CD14-positive monocyte (primary cell): ENCODE data around the gene UQCRH. TPM values are rescaled to one million over a fixed set of nuclear protein-coding genes. Genes with fewer than 3 reads are reported as not detected.

ENCODE experiments used
- DNase-seq, 3 donors: peaks; one replicate each; pipeline ENCODE4 v3.0.0-alpha.2; 2011 to 2022
- H2AFZ ChIP-seq: 2 replicates; pipeline ENCODE4 v1.6.0; 2012; ENCODE audit warnings: mild to moderate bottlenecking, low read depth, low read length, inconsistent platforms; ENCODE audit not compliant: insufficient read depth, poor library complexity, severe bottlenecking
- H3K27ac ChIP-seq, 2 donors: 1 replicate in 1 of 2; 2 replicates in 1 of 2; pipeline ENCODE4 v1.5.1; 2012 to 2013; ENCODE audit warnings: low read length in 2 of 2, control low read depth in 1 of 2, inconsistent platforms in 1 of 2, low read depth in 1 of 2, mild to moderate bottlenecking in 1 of 2
- H3K27me3 ChIP-seq, 2 donors: one replicate each; pipeline versions ENCODE4 v1.6.0 to v1.6.1; 2011 to 2013; ENCODE audit warnings: low read length in 2 of 2; ENCODE audit not compliant: control insufficient read depth in 2 of 2, insufficient read depth in 2 of 2
- H3K36me3 ChIP-seq, 2 donors: replicated peaks in 1 of 2; 1 replicate in 1 of 2; 2 replicates in 1 of 2; pipeline versions ENCODE4 v1.5.1 to v1.6.1; 2012 to 2013; ENCODE audit warnings: low read length in 2 of 2, control low read depth in 1 of 2, inconsistent platforms in 1 of 2, mild to moderate bottlenecking in 1 of 2; ENCODE audit not compliant: insufficient read depth in 2 of 2, control insufficient read depth in 1 of 2
- H3K4me1 ChIP-seq, 2 donors: 1 replicate in 1 of 2; 2 replicates in 1 of 2; pipeline versions ENCODE4 v1.5.1 to v1.6.1; 2012 to 2013; ENCODE audit warnings: low read length in 2 of 2, control low read depth in 1 of 2, inconsistent platforms in 1 of 2, mild to moderate bottlenecking in 1 of 2, moderate library complexity in 1 of 2; ENCODE audit not compliant: insufficient read depth in 2 of 2, control insufficient read depth in 1 of 2
- H3K4me2 ChIP-seq: replicated peaks from 2 replicates; pipeline ENCODE3; 2012; ENCODE audit warnings: low read length, moderate library complexity, mild to moderate bottlenecking; ENCODE audit not compliant: poor library complexity, severe bottlenecking; ENCODE audit errors: extremely low read depth
- H3K4me3 ChIP-seq, 3 experiments: fragments of 200-600 bp in 1 of 3; sonication (generic) in 1 of 3; replicated peaks in 1 of 3; 1 replicate in 2 of 3; 2 replicates in 1 of 3; pipeline ENCODE4 v1.5.1; 2011 to 2013; ENCODE audit warnings: low read length in 3 of 3, mild to moderate bottlenecking in 3 of 3, control low read depth in 2 of 3, low read depth in 2 of 3, inconsistent platforms in 1 of 3, moderate library complexity in 1 of 3
- H3K79me2 ChIP-seq: 2 replicates; pipeline ENCODE4 v1.6.0; 2012; ENCODE audit warnings: mild to moderate bottlenecking, control low read depth, inconsistent platforms, low read length, moderate library complexity; ENCODE audit not compliant: insufficient read depth
- H3K9ac ChIP-seq: 2 replicates; pipeline ENCODE4 v1.6.0; 2017; ENCODE audit warnings: low read length, mild to moderate bottlenecking; ENCODE audit not compliant: insufficient read depth, poor library complexity, severe bottlenecking
- H3K9me3 ChIP-seq, 2 donors: replicated peaks in 1 of 2; 1 replicate in 1 of 2; 2 replicates in 1 of 2; pipeline versions ENCODE4 v1.5.1 to v1.6.1; 2012 to 2013; ENCODE audit warnings: low read length in 2 of 2, control low read depth in 1 of 2; ENCODE audit not compliant: control insufficient read depth in 1 of 2, insufficient read depth in 1 of 2
- H4K20me1 ChIP-seq: 2 replicates; pipeline ENCODE4 v1.6.0; 2012; ENCODE audit warnings: mild to moderate bottlenecking, low read length, control low read depth, moderate library complexity; ENCODE audit not compliant: insufficient read depth
- H3K27ac Mint-ChIP-seq, 7 donors: one replicate each; pipeline ENCODE4 v1.8.0; 2020; ENCODE audit warnings: mild to moderate bottlenecking in 7 of 7, mixed read lengths in 7 of 7, moderate library complexity in 6 of 7, inconsistent platforms in 2 of 7
- H3K27me3 Mint-ChIP-seq, 3 donors: one replicate each; pipeline ENCODE4 v1.8.0; 2021 to 2022; ENCODE audit warnings: low read depth in 3 of 3, mild to moderate bottlenecking in 3 of 3, mixed read lengths in 3 of 3, moderate library complexity in 3 of 3, inconsistent platforms in 1 of 3
- H3K36me3 Mint-ChIP-seq, 2 donors: one replicate each; pipeline ENCODE4 v1.8.0; 2020; ENCODE audit warnings: mixed read lengths in 2 of 2, inconsistent platforms in 1 of 2, mild to moderate bottlenecking in 1 of 2
- H3K4me1 Mint-ChIP-seq: one replicate; pipeline ENCODE4 v1.8.0; 2020; ENCODE audit warnings: mild to moderate bottlenecking, mixed read lengths
- H3K4me3 Mint-ChIP-seq, 2 donors: one replicate each; pipeline ENCODE4 v1.8.0; 2020; ENCODE audit warnings: mild to moderate bottlenecking in 2 of 2, mixed read lengths in 2 of 2, moderate library complexity in 1 of 2
- H3K9me3 Mint-ChIP-seq, 7 donors: one replicate each; pipeline ENCODE4 v1.8.0; 2020 to 2022; ENCODE audit warnings: mixed read lengths in 7 of 7, mild to moderate bottlenecking in 6 of 7, moderate library complexity in 6 of 7, inconsistent platforms in 2 of 7
- CTCF ChIP-seq: fragments of 200-600 bp; IDR thresholded peaks from one replicate; pipeline ENCODE4 v1.8.0; 2022; ENCODE audit warnings: antibody characterized with exemption, mild to moderate bottlenecking
- WGBS: methylation state at CpG from one replicate; pipeline ENCODE4 v1.1.5; 2013; ENCODE audit warnings: missing lambda C conversion rate; ENCODE audit not compliant: insufficient coverage; 5-methylcytosine and 5-hydroxymethylcytosine counted together
- intact Hi-C, 2 donors: fragments of 100-400 bp; cut with micrococcal nuclease; formaldehyde crosslinking; loops; one replicate each; pipeline versions ENCODE4 v1.15.0 to v1.15.1; 2023
- polyA plus RNA-seq, 3 donors: library from polyadenylated mRNA; depleted of rRNA in 1 of 3; unstranded in 2 of 3; stranded (reverse) in 1 of 3; fragments of 300-500 nt in 2 of 3; fragments of >200 nt in 1 of 3; fragmentation: Illumina TruSeq in 2 of 3; gene quantifications; 1 replicate in 2 of 3; 2 replicates in 1 of 3; pipeline ENCODE4 v1.2.3, GENCODE V29; 2012 to 2021

Gene UQCRH
- polyA plus RNA-seq, 3 donors: 261 to 341 (median 266) TPM

- no peaks in the 10 kb centered on the region for H3K9me3 ChIP-seq
- no peaks in the 10 kb centered on the region for H3K79me2 ChIP-seq
- Mint-ChIP-seq H3K4me1 (peaks cover 35% of the 10 kb centered on the region), H3K4me3 (no peak overlapping the region), H3K36me3 (peaks cover 42 to 73% of the 10 kb centered on the region in 2 donors), H3K9me3 (peaks cover 2 to 11% (median 6%) of the 10 kb centered on the region in 7 donors), H3K27ac (peak overlapping the region in 3 of 7 donors; percentile 3 to 25 (median 18)), H3K27me3 (no peaks in the 10 kb centered on the region)
- no peaks in the 10 kb centered on the region for H3K27me3 ChIP-seq
- H4K20me1 ChIP-seq: no peaks in the 10 kb centered on the region
- H3K27ac ChIP-seq: peak overlapping the region in 1 of 2 donors; percentile 79
- WGBS: no CpG with 5 or more reads among the region's 2 CpGs
- no peak for DNase-seq
- no peak for TF ChIP-seq CTCF
- intact Hi-C loops: no loop called here
- H3K4me3 ChIP-seq: no peak overlapping the region
- no peak overlapping the region for H3K4me2 ChIP-seq
- H3K36me3 ChIP-seq: peaks cover 21 to 57% of the 10 kb centered on the region in 2 donors
- peaks cover 24 to 25% of the 10 kb centered on the region in 2 donors for H3K4me1 ChIP-seq
- H2AFZ ChIP-seq: no peak overlapping the region
- H3K9ac ChIP-seq: no peak overlapping the region
Observed at GRCh38 chr1:46263146-46263545, 40.4 kb upstream of the UQCRH start.

- Mint-ChIP-seq H3K27ac (peak overlapping the region in 1 of 7 donors; percentile 40), H3K36me3 (peaks cover 34 to 67% of the 10 kb centered on the region in 2 donors), H3K4me1 (peaks cover 32% of the 10 kb centered on the region), H3K9me3 (peaks cover 2 to 10% (median 6%) of the 10 kb centered on the region in 7 donors), H3K27me3 (peaks cover 0 to 1% (median 0%) of the 10 kb centered on the region in 3 donors), H3K4me3 (no peak overlapping the region)
- no peaks in the 10 kb centered on the region for H3K9me3 ChIP-seq
- no peak overlapping the region for H2AFZ ChIP-seq
- H3K36me3 ChIP-seq: peaks cover 11 to 57% of the 10 kb centered on the region in 2 donors
- H3K79me2 ChIP-seq: no peaks in the 10 kb centered on the region
- H3K4me3 ChIP-seq: no peak overlapping the region
- H3K4me1 ChIP-seq: peaks cover 24 to 25% of the 10 kb centered on the region in 2 donors
- DNase-seq: no peak
- WGBS: no CpG with 5 or more reads among the region's 1 CpG
- no peak overlapping the region for H3K27ac ChIP-seq
- H4K20me1 ChIP-seq: no peaks in the 10 kb centered on the region
- TF ChIP-seq CTCF: no peak
- no peak overlapping the region for H3K4me2 ChIP-seq
- intact Hi-C loops: no loop called here
- H3K27me3 ChIP-seq: no peaks in the 10 kb centered on the region
- no peak overlapping the region for H3K9ac ChIP-seq
Observed at GRCh38 chr1:46268578-46268977, 34.9 kb upstream of the UQCRH start.
